H9 (cell line): ENCODE data around the gene TLK1. TPM values are rescaled to one million over a fixed set of nuclear protein-coding genes. Genes with fewer than 3 reads are reported as not detected.

Experiments
- DNase-seq: peaks from one replicate; pipeline ENCODE4 v3.0.0-alpha.2; 2017
- H2AFZ ChIP-seq: one replicate; pipeline ENCODE4 v1.6.1; 2013; ENCODE audit warnings: mild to moderate bottlenecking, low read length, control low read depth, moderate library complexity
- H2AK5ac ChIP-seq: 2 replicates; pipeline ENCODE4 v1.6.1; 2013; ENCODE audit warnings: low read length, control low read depth, mixed read lengths; ENCODE audit not compliant: insufficient read length
- H2BK120ac ChIP-seq: one replicate; pipeline ENCODE4 v1.6.1; 2013; ENCODE audit warnings: low read depth, mild to moderate bottlenecking, low read length, control low read depth, inconsistent platforms; ENCODE audit not compliant: poor library complexity, severe bottlenecking
- H2BK12ac ChIP-seq: 2 replicates; pipeline ENCODE4 v1.6.1; 2013; ENCODE audit warnings: low read length, control low read depth, mixed read lengths, low read depth; ENCODE audit not compliant: insufficient read length
- H2BK15ac ChIP-seq: 2 replicates; pipeline ENCODE4 v1.6.1; 2013; ENCODE audit warnings: low read depth, low read length, control low read depth
- H2BK20ac ChIP-seq: one replicate; pipeline ENCODE4 v1.6.1; 2013; ENCODE audit warnings: low read depth, mild to moderate bottlenecking, low read length, control low read depth, inconsistent platforms; ENCODE audit not compliant: poor library complexity, severe bottlenecking
- H2BK5ac ChIP-seq: 2 replicates; pipeline ENCODE4 v1.6.1; 2013; ENCODE audit warnings: low read length, control low read depth, mixed read lengths; ENCODE audit not compliant: insufficient read length
- H3K14ac ChIP-seq: 2 replicates; pipeline ENCODE4 v1.6.1; 2013; ENCODE audit warnings: low read length, control low read depth; ENCODE audit not compliant: insufficient read depth
- H3K18ac ChIP-seq: 2 replicates; pipeline ENCODE4 v1.6.1; 2013; ENCODE audit warnings: low read depth, mild to moderate bottlenecking, mixed read lengths, low read length, control low read depth; ENCODE audit not compliant: insufficient read length
- H3K23ac ChIP-seq: 2 replicates; pipeline ENCODE4 v1.6.1; 2013; ENCODE audit warnings: low read length, control low read depth, mixed read lengths, low read depth; ENCODE audit not compliant: insufficient read length
- H3K23me2 ChIP-seq: 2 replicates; pipeline ENCODE4 v1.6.1; 2013; ENCODE audit warnings: low read depth, mild to moderate bottlenecking, mixed read lengths, low read length, control low read depth; ENCODE audit not compliant: insufficient read length, poor library complexity, severe bottlenecking
- H3K27ac ChIP-seq: 2 replicates; pipeline ENCODE4 v1.5.1; 2013; ENCODE audit warnings: low read length, control low read depth, mixed read lengths, low read depth; ENCODE audit not compliant: insufficient read length
- H3K27me3 ChIP-seq: 2 replicates; pipeline ENCODE4 v1.6.1; 2013; ENCODE audit warnings: low read length, control low read depth, inconsistent platforms; ENCODE audit not compliant: insufficient read depth
- H3K4ac ChIP-seq: 2 replicates; pipeline ENCODE4 v1.6.1; 2013; ENCODE audit warnings: low read depth, mild to moderate bottlenecking, control low read depth, inconsistent platforms, low read length, moderate library complexity
- H3K4me1 ChIP-seq: 2 replicates; pipeline ENCODE4 v1.6.1; 2013; ENCODE audit warnings: low read length, control low read depth, inconsistent platforms; ENCODE audit not compliant: insufficient read depth
- H3K4me2 ChIP-seq: 2 replicates; pipeline ENCODE4 v1.6.1; 2013; ENCODE audit warnings: low read length, control low read depth, mixed read lengths; ENCODE audit not compliant: insufficient read length, insufficient read depth
- H3K56ac ChIP-seq: 2 replicates; pipeline ENCODE4 v1.6.1; 2013; ENCODE audit warnings: low read depth, mild to moderate bottlenecking, mixed read lengths, low read length, control low read depth; ENCODE audit not compliant: insufficient read length
- H3K79me1 ChIP-seq: 2 replicates; pipeline ENCODE4 v1.6.1; 2013; ENCODE audit warnings: low read depth, mild to moderate bottlenecking, moderate library complexity, low read length, control low read depth, inconsistent platforms; ENCODE audit not compliant: insufficient read depth, poor library complexity, severe bottlenecking
- H3K79me2 ChIP-seq: 2 replicates; pipeline ENCODE4 v1.6.1; 2013; ENCODE audit warnings: low read length, control low read depth, inconsistent platforms; ENCODE audit not compliant: insufficient read depth
- H3K9ac ChIP-seq: 2 replicates; pipeline ENCODE4 v1.6.1; 2013; ENCODE audit warnings: low read length, control low read depth, mixed read lengths; ENCODE audit not compliant: insufficient read length; ENCODE audit errors: extremely low read depth
- H3K9me3 ChIP-seq: one replicate; pipeline ENCODE4 v1.6.1; 2013; ENCODE audit warnings: low read depth, low read length, inconsistent platforms; ENCODE audit not compliant: control insufficient read depth
- H3T11ph ChIP-seq: one replicate; pipeline ENCODE4 v1.6.1; 2013; ENCODE audit warnings: mild to moderate bottlenecking, low read length, control low read depth, inconsistent platforms
- H4K20me1 ChIP-seq: one replicate; pipeline ENCODE4 v1.6.1; 2013; ENCODE audit not compliant: control insufficient read depth, insufficient read length, insufficient read depth
- H4K5ac ChIP-seq: 2 replicates; pipeline ENCODE4 v1.6.1; 2013; ENCODE audit warnings: low read depth, mild to moderate bottlenecking, mixed read lengths, low read length, control low read depth; ENCODE audit not compliant: insufficient read length
- H4K8ac ChIP-seq: replicated peaks from 2 replicates; pipeline ENCODE4 v1.6.1; 2013; ENCODE audit warnings: low read length, control low read depth, mixed read lengths, low read depth; ENCODE audit not compliant: insufficient read length
- H4K91ac ChIP-seq: 2 replicates; pipeline ENCODE4 v1.6.1; 2013; ENCODE audit warnings: low read depth, mild to moderate bottlenecking, moderate library complexity, mixed read lengths, low read length, control low read depth; ENCODE audit not compliant: insufficient read length
- H3K27ac Mint-ChIP-seq, 3 experiments: 2 replicates in 2 of 3; 3 replicates in 1 of 3; pipeline ENCODE4 v1.8.0; 2020 to 2021; ENCODE audit warnings: mixed read lengths in 3 of 3, mild to moderate bottlenecking in 1 of 3, moderate library complexity in 1 of 3
- H3K27me3 Mint-ChIP-seq: 2 replicates; pipeline ENCODE4 v1.8.0; 2021; ENCODE audit warnings: low read depth, mild to moderate bottlenecking, moderate library complexity, mixed read lengths
- H3K36me3 Mint-ChIP-seq, 3 experiments: 2 replicates in 2 of 3; 3 replicates in 1 of 3; pipeline ENCODE4 v1.8.0; 2020 to 2021; ENCODE audit warnings: low read depth in 3 of 3, mixed read lengths in 3 of 3; ENCODE audit not compliant: insufficient read depth in 1 of 3
- H3K4me1 Mint-ChIP-seq, 2 experiments: 2 replicates each; pipeline ENCODE4 v1.8.0; 2020; ENCODE audit warnings: mixed read lengths in 2 of 2
- H3K4me3 Mint-ChIP-seq, 2 experiments: 2 replicates in 1 of 2; 3 replicates in 1 of 2; pipeline ENCODE4 v1.8.0; 2020 to 2021; ENCODE audit warnings: mild to moderate bottlenecking in 2 of 2, mixed read lengths in 2 of 2, moderate library complexity in 1 of 2
- H3K9me3 Mint-ChIP-seq, 2 experiments: 2 replicates in 1 of 2; 3 replicates in 1 of 2; pipeline ENCODE4 v1.8.0; 2020; ENCODE audit warnings: mild to moderate bottlenecking in 2 of 2, mixed read lengths in 2 of 2, moderate library complexity in 1 of 2
- CTCF ChIP-seq: fragments of 200-600 bp; sonication (generic); conservative IDR thresholded peaks from 3 replicates; pipeline ENCODE4 v1.8.0; 2021; ENCODE audit warnings: antibody characterized with exemption, mild to moderate bottlenecking
- WGBS: extraction: QIAGEN DNeasy Blood & Tissue Kit; methylation state at CpG from one replicate; pipeline ENCODE4 v1.1.7; 2013; ENCODE audit warnings: missing lambda C conversion rate, low lambda C conversion rate, mixed read lengths; ENCODE audit not compliant: insufficient read length; ENCODE audit errors: extremely low coverage; 5-methylcytosine and 5-hydroxymethylcytosine counted together
- total RNA-seq: library from RNA; stranded (reverse); gene quantifications from 2 replicates; pipeline ENCODE4 v1.2.1, GENCODE V29; 2021

TLK1 gene
- total RNA-seq, 1 experiment from 2014 or later = 112 TPM

GRCh38 chr2:171173087-171173486, 12.4 kb upstream of the TLK1 start:
- Histone ChIP-seq H3K79me1 (no peaks in the 10 kb centered on the region), H4K5ac (no peak overlapping the region), H2BK5ac (no peak overlapping the region), H2BK12ac (no peak overlapping the region), H2BK20ac (no peak overlapping the region), H3K4me1 (no peaks in the 10 kb centered on the region), H3K27me3 (no peaks in the 10 kb centered on the region), H4K91ac (no peak overlapping the region), H3K23ac (no peak overlapping the region), H3T11ph (no peak overlapping the region), H3K4ac (no peak overlapping the region), H3K79me2 (no peaks in the 10 kb centered on the region), H3K18ac (no peak overlapping the region), H4K8ac (no peak overlapping the region), H3K9me3 (no peaks in the 10 kb centered on the region), H3K4me2 (no peak overlapping the region), H3K27ac (no peak overlapping the region), H2BK120ac (no peak overlapping the region), H4K20me1 (no peaks in the 10 kb centered on the region), H2BK15ac (no peak overlapping the region), H2AFZ (no peak overlapping the region), H3K14ac (no peak overlapping the region), H2AK5ac (no peak overlapping the region), H3K23me2 (no peaks in the 10 kb centered on the region), H3K9ac (no peak overlapping the region), H3K56ac (no peak overlapping the region)
- TF ChIP-seq CTCF = no peak
- Mint-ChIP-seq H3K4me3 (no peak overlapping the region), H3K36me3 (no peaks in the 10 kb centered on the region; a peak in 1 of 7 replicates), H3K27me3 (no peaks in the 10 kb centered on the region), H3K9me3 (no peaks in the 10 kb centered on the region), H3K4me1 (no peaks in the 10 kb centered on the region), H3K27ac (no peak overlapping the region)
- no CpG with 5 or more reads among the region's 1 CpG for WGBS
- no peak for DNase-seq
